ENCODE measurements around the gene IMMP2L. TPM values are rescaled to one million over a fixed set of nuclear protein-coding genes. Genes with fewer than 3 reads are reported as not detected.

Gene IMMP2L
- total RNA-seq, 2 donors from 2014 or later = 10.5 to 17.4 TPM

GRCh38 chr7:110909117-110909516 lies 653.2 kb downstream of the IMMP2L start:
- DNase-seq = peak; percentile 13 to 31 (median 24)
- Histone ChIP-seq H3K36me3 (replicated peaks in 1 of 2; ENCODE audit: insufficient read depth in 1 of 2, low read depth in 2 of 2) (no peaks in the 10 kb centered on the region), H3K27me3 (no peaks in the 10 kb centered on the region), H3K4me3 (no peak overlapping the region), H3K27ac (peak overlapping the region in 1 of 4 donors; percentile 17), H3K4me1 (peaks cover 14% of the 10 kb centered on the region), H3K9me3 (no peaks in the 10 kb centered on the region)
- intact Hi-C loops (cut with DNase I) = no loop called here
- peak; percentile 74 for ATAC-seq
- TF ChIP-seq POLR2A (IDR thresholded peaks at IDR 0.05) (no peak), CTCF (IDR thresholded peaks at IDR 0.05) (no peak)
- WGBS, 2 donors = 9 to 28% methylated on average over 3 of the region's 3 CpGs

GRCh38 chr7:110905773-110906566 lies 656.3 kb downstream of the IMMP2L start:
- DNase-seq = no peak
- Histone ChIP-seq H3K27me3 (no peaks in the 10 kb centered on the region), H3K4me1 (peaks cover 14% of the 10 kb centered on the region), H3K4me3 (no peak overlapping the region), H3K27ac (no peak overlapping the region), H3K9me3 (no peaks in the 10 kb centered on the region), H3K36me3 (replicated peaks in 1 of 2; ENCODE audit: insufficient read depth in 1 of 2, low read depth in 2 of 2) (no peaks in the 10 kb centered on the region)
- 88 to 92% methylated on average over 4 of the region's 4 CpGs for WGBS, 2 donors
- ATAC-seq = no peak
- TF ChIP-seq POLR2A (IDR thresholded peaks at IDR 0.05) = no peak
- no peak for TF ChIP-seq CTCF (IDR thresholded peaks at IDR 0.05)
- intact Hi-C loops (cut with DNase I) = no loop called here

GRCh38 chr7:110898516-110898915 lies 663.8 kb downstream of the IMMP2L start:
- H3K4me3 ChIP-seq = no peak overlapping the region
- intact Hi-C loops (cut with DNase I) = loop anchor here (10.0 kb wide), 1 partner anchor 284 kb away; no protein-coding TSS in a partner anchor
- DNase-seq = no peak

GRCh38 chr7:110897538-110897937 lies 664.8 kb downstream of the IMMP2L start:
- Histone ChIP-seq H3K4me1 (no peaks in the 10 kb centered on the region), H3K36me3 (replicated peaks in 1 of 2; ENCODE audit: insufficient read depth in 1 of 2, low read depth in 2 of 2) (no peaks in the 10 kb centered on the region), H3K27ac (no peak overlapping the region), H3K9me3 (peaks cover 0 to 3% (median 0%) of the 10 kb centered on the region in 3 donors), H3K4me3 (no peak overlapping the region), H3K27me3 (no peaks in the 10 kb centered on the region)
- intact Hi-C loops (cut with DNase I) = loop anchor here (10.0 kb wide), 1 partner anchor 283 kb away; no protein-coding TSS in a partner anchor
- ATAC-seq = no peak
- TF ChIP-seq POLR2A (IDR thresholded peaks at IDR 0.05) (no peak), CTCF (IDR thresholded peaks at IDR 0.05) (no peak)
- WGBS, 2 donors = 77 to 83% methylated on average over 1 of the region's 1 CpG
- DNase-seq = no peak

More at GRCh38 chr7:110898516-110898915, 663.8 kb downstream of the IMMP2L start:
- Histone ChIP-seq H3K4me1 (no peaks in the 10 kb centered on the region), H3K9me3 (peaks cover 0 to 3% (median 0%) of the 10 kb centered on the region in 3 donors), H3K27ac (no peak overlapping the region), H3K27me3 (no peaks in the 10 kb centered on the region), H3K36me3 (replicated peaks in 1 of 2; ENCODE audit: insufficient read depth in 1 of 2, low read depth in 2 of 2) (no peaks in the 10 kb centered on the region)
- no peak for ATAC-seq
- TF ChIP-seq CTCF (IDR thresholded peaks at IDR 0.05) (no peak), POLR2A (IDR thresholded peaks at IDR 0.05) (no peak)

All from body of pancreas (tissue), 4 donors.